Esophagus squamous epithelium (tissue), 5 donors: Measurements from ENCODE around the gene RGL4. TPM values are rescaled to one million over a fixed set of nuclear protein-coding genes. Genes with fewer than 3 reads are reported as not detected.

Source experiments
- DNase-seq: peaks from one replicate; lab custom pipeline; 2025; lab: John Stamatoyannopoulos, UW
- H3K27ac ChIP-seq, 4 donors: fragments of 200-600 bp; sonication (generic); one replicate each; pipeline ENCODE4 v1.5.1; 2016 to 2019; ENCODE audit warnings: mild to moderate bottlenecking in 1 of 4
- H3K27me3 ChIP-seq, 4 donors: fragments of 200-600 bp; sonication (generic); 1 replicate in 3 of 4; 2 replicates in 1 of 4; pipeline versions ENCODE4 v1.5.1 to v1.6.0; 2017 to 2021; ENCODE audit warnings: antibody characterized with exemption in 1 of 4
- H3K36me3 ChIP-seq, 3 donors: fragments of 200-600 bp; sonication (generic); one replicate each; pipeline ENCODE4 v1.5.1; 2016 to 2019
- H3K4me1 ChIP-seq, 3 donors: fragments of 200-600 bp; sonication (generic); one replicate each; pipeline ENCODE4 v1.5.1; 2017 to 2019
- H3K4me3 ChIP-seq, 4 donors: fragments of 200-600 bp; sonication (generic); 1 replicate in 3 of 4; 2 replicates in 1 of 4; pipeline ENCODE4 v1.5.1; 2016 to 2019; ENCODE audit warnings: mild to moderate bottlenecking in 2 of 4, moderate library complexity in 1 of 4
- H3K9me3 ChIP-seq, 3 donors: fragments of 200-600 bp; sonication (generic); one replicate each; pipeline ENCODE4 v1.5.1; 2016 to 2019
- POLR2A ChIP-seq, 4 donors: fragments of 450-650 bp; IDR thresholded peaks; one replicate each; pipeline ENCODE4 v1.6.1; 2017; ENCODE audit warnings: antibody characterized with exemption in 4 of 4, mild to moderate bottlenecking in 4 of 4, moderate library complexity in 3 of 4
- WGBS, 2 donors: methylation state at CpG; one replicate each; pipeline ENCODE4 v1.1.5; 2018; 5-methylcytosine and 5-hydroxymethylcytosine counted together
- intact Hi-C: fragments of 100-400 bp; cut with DNase I; formaldehyde crosslinking; loops from one replicate; pipeline ENCODE4 v1.15.0; 2022
- total RNA-seq, 4 donors: library from RNA; depleted of rRNA; stranded (reverse); fragments of >200 nt; gene quantifications; one replicate each; pipeline ENCODE4 v1.1.0, GENCODE V29; 2016
- TF ChIP-seq, protein P1 (sequence below), 6 experiments: fragments of 450-650 bp in 4 of 6; fragments of 200-600 bp in 2 of 6; sonication (generic) in 2 of 6; IDR thresholded peaks; one replicate each; pipeline ENCODE4 v1.5.1; 2016 to 2019; ENCODE audit warnings: antibody characterized with exemption in 6 of 6, mild to moderate bottlenecking in 4 of 6, moderate library complexity in 4 of 6
- donor health status: DM: yes; HTN: yes; CAD: no.

Gene RGL4
- total RNA-seq, 4 donors from 2014 or later = not detected

DNA sequence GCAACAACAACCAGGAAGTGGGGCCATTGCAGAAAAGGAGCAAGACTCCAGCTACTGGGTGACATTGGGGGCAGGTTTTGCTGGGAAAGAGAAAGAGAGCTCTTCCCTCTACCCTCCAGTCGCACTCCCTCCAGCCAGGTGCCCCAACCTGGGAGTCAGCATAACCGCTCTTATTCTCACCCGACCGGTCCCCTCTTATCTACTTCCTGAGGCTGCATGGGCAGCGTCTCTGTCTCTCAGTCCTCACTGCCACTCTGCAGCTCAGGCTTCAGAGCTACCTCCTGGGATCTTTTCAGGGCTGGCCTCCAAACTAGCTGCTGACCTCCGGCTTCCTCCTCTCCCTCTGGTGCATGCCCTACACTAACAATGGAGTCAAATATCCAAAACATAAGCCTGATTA is 55.0 kb downstream of the RGL4 start:
- no peak for DNase-seq
- no peaks in the 10 kb centered on the region for H3K27me3 ChIP-seq
- WGBS, 2 donors = 78 to 90% methylated on average over 6 of the region's 6 CpGs
- intact Hi-C loops = no loop called here
- TF ChIP-seq, protein P1, sequence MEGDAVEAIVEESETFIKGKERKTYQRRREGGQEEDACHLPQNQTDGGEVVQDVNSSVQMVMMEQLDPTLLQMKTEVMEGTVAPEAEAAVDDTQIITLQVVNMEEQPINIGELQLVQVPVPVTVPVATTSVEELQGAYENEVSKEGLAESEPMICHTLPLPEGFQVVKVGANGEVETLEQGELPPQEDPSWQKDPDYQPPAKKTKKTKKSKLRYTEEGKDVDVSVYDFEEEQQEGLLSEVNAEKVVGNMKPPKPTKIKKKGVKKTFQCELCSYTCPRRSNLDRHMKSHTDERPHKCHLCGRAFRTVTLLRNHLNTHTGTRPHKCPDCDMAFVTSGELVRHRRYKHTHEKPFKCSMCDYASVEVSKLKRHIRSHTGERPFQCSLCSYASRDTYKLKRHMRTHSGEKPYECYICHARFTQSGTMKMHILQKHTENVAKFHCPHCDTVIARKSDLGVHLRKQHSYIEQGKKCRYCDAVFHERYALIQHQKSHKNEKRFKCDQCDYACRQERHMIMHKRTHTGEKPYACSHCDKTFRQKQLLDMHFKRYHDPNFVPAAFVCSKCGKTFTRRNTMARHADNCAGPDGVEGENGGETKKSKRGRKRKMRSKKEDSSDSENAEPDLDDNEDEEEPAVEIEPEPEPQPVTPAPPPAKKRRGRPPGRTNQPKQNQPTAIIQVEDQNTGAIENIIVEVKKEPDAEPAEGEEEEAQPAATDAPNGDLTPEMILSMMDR (IDR thresholded peaks at IDR 0.05) = no peak
- no peak for TF ChIP-seq POLR2A (IDR thresholded peaks at IDR 0.05)
- H3K27ac ChIP-seq = no peak overlapping the region
- H3K36me3 ChIP-seq = peaks cover 9 to 50% (median 11%) of the 10 kb centered on the region in 3 donors
- peaks cover 0 to 19% (median 7%) of the 10 kb centered on the region in 3 donors for H3K4me1 ChIP-seq
- no peaks in the 10 kb centered on the region for H3K9me3 ChIP-seq
- H3K4me3 ChIP-seq = no peak overlapping the region

Other genes starting within 250 kb of the RGL4 start
- not detected for gene IGLL1, start 110.7 kb upstream of the RGL4 start, total RNA-seq
- gene DRICH1, start 58.7 kb upstream of the RGL4 start, total RNA-seq = under 1 TPM in 1 of 4 donors, not detected in 3; 0.76 TPM
- gene ZNF70, start 60.1 kb downstream of the RGL4 start, total RNA-seq = 1 to 10 TPM in 3 of 4 donors, under 1 TPM in 1; 0.91 to 2.7 (median 1.1) TPM
- not detected for gene VPREB3, start 63.4 kb downstream of the RGL4 start, total RNA-seq
- not detected for gene C22orf15, start 72.0 kb downstream of the RGL4 start, total RNA-seq
- gene CHCHD10, start 77.0 kb downstream of the RGL4 start, total RNA-seq = 10 to 100 TPM in 2 of 4 donors, 1 to 10 TPM in 2; 7.7 to 13.9 (median 10.4) TPM
- 1 to 10 TPM in 2 of 4 donors, under 1 TPM in 2; 0.34 to 1.6 (median 1.1) TPM for gene MMP11, start 81.8 kb downstream of the RGL4 start, total RNA-seq
- gene SMARCB1, start 96.0 kb downstream of the RGL4 start, total RNA-seq = 10 to 100 TPM; 37.8 to 61.0 (median 47.7) TPM
- 1 to 10 TPM in 2 of 4 donors, not detected in 2; 1.3 to 1.9 TPM for gene DERL3, start 148.0 kb downstream of the RGL4 start, total RNA-seq
- gene SLC2A11, start 166.9 kb downstream of the RGL4 start, total RNA-seq = 1 to 10 TPM in 3 of 4 donors, under 1 TPM in 1; 0.57 to 4.4 (median 2.9) TPM
- 100 to 1,000 TPM; 410 to 807 (median 448) TPM for gene MIF, start 203.4 kb downstream of the RGL4 start, total RNA-seq